ENCODE measurements around the gene URB2.
A peak's percentile ranks its signal among the peaks of the same experiment; 100 is the strongest.

URB2 gene

GRCh38 chr1:229645324-229645993, 19.4 kb downstream of the URB2 start:
- DNase-seq = no peak

- no peak for DNase-seq
These were observed 22.4 kb downstream of the URB2 start for GRCh38 chr1:229648406-229648805.

GRCh38 chr1:229650045-229650444, 24.0 kb downstream of the URB2 start:
- no peak for DNase-seq

- DNase-seq = no peak
These were observed 25.5 kb downstream of the URB2 start for GRCh38 chr1:229651546-229651945.

- DNase-seq = no peak
These were observed 27.4 kb downstream of the URB2 start for GRCh38 chr1:229653420-229653819.

GRCh38 chr1:229655781-229656180, 29.7 kb downstream of the URB2 start:
- DNase-seq = no peak

- DNase-seq = no peak
These were observed 32.1 kb downstream of the URB2 start for GRCh38 chr1:229657993-229658755.

- DNase-seq = peak; percentile 77 to 78
These were observed 35.2 kb downstream of the URB2 start for GRCh38 chr1:229661022-229661877.

- DNase-seq = no peak
These were observed 35.9 kb downstream of the URB2 start for GRCh38 chr1:229661897-229662296.

GRCh38 chr1:229664133-229664689, 38.2 kb downstream of the URB2 start:
- no peak for DNase-seq

- no peak for DNase-seq
These were observed 40.0 kb downstream of the URB2 start for GRCh38 chr1:229665912-229666558.

GRCh38 chr1:229666585-229666984, 40.5 kb downstream of the URB2 start:
- DNase-seq = no peak

GRCh38 chr1:229669333-229669732, 43.3 kb downstream of the URB2 start:
- DNase-seq = no peak

- DNase-seq = no peak
These were observed 45.3 kb downstream of the URB2 start for GRCh38 chr1:229671310-229671709.

GRCh38 chr1:229672246-229672645, 46.2 kb downstream of the URB2 start:
- no peak for DNase-seq

- DNase-seq = no peak
These were observed 48.0 kb downstream of the URB2 start for GRCh38 chr1:229674042-229674441.

- DNase-seq = no peak
These were observed 49.3 kb downstream of the URB2 start for GRCh38 chr1:229675396-229675795.

GRCh38 chr1:229685149-229685548, 59.1 kb downstream of the URB2 start:
- no peak for DNase-seq

GRCh38 chr1:229689273-229689672, 63.2 kb downstream of the URB2 start:
- no peak for DNase-seq

GRCh38 chr1:229689904-229690303, 63.9 kb downstream of the URB2 start:
- DNase-seq = no peak

- DNase-seq = no peak
These were observed 64.6 kb downstream of the URB2 start for GRCh38 chr1:229690662-229691061.

GRCh38 chr1:229691362-229691761, 65.3 kb downstream of the URB2 start:
- no peak for DNase-seq

All from Kasumi-1 (cell line).